NCI-H524 (cell line): ENCODE results near the gene FAM83C.
"Not testable (repeated sequence)": the region's sequence is repeated elsewhere in the genome, so short reads cannot be mapped to it uniquely, and the experiment has no call there.

Experiments
- DNase-seq, 2 experiments: peaks; one replicate each; lab custom pipeline; 2025; lab: John Stamatoyannopoulos, UW

FAM83C gene

GRCh38 chr20:35263532-35264341, 28.5 kb downstream of the FAM83C start:
- DNase-seq: peak in 1 of 2 experiments; percentile 40

DNA sequence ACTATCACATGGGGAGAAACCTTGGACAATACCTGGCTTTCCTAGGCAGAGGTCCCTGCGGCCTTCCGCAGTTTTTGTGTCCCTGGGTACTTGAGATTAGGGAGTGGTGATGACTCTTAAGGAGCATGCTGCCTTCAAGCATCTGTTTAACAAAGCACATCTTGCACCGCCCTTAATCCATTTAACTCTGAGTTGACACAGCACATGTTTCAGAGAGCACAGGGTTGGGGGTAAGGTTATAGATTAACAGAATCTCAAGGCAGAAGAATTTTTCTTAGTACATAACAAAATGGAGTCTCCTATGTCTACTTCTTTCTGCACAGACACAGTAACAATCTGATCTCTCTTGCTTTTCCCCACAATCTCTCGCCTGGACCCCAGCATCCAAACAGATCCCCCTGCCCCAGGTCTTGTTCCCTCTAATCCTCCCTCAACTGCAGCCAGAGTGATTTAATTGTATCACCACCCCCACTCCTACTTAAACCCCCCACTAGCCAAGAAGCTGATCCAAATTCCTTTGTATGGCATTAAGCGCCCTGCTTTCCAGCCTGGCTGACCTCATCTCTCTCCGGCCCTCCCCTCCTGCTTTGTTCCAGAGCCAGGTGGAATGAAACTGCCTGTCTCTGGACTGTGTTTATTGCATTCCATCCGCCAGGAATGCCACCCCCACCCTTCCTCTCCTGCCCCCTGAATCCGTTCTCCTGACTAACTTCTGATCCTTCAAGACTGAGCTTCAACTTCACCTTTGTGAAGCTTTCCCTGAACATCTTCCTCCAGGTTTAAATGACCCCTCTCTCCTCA, 29.3 kb downstream of the FAM83C start:
- DNase-seq: peak; percentile 51 to 70

- not testable (repeated sequence) for DNase-seq
These were observed 29.9 kb downstream of the FAM83C start for GRCh38 chr20:35262321-35262720.

GRCh38 chr20:35260426-35260825, 31.8 kb downstream of the FAM83C start:
- DNase-seq: no peak

- DNase-seq: no peak
These were observed 34.9 kb downstream of the FAM83C start for GRCh38 chr20:35257175-35257909.

DNA sequence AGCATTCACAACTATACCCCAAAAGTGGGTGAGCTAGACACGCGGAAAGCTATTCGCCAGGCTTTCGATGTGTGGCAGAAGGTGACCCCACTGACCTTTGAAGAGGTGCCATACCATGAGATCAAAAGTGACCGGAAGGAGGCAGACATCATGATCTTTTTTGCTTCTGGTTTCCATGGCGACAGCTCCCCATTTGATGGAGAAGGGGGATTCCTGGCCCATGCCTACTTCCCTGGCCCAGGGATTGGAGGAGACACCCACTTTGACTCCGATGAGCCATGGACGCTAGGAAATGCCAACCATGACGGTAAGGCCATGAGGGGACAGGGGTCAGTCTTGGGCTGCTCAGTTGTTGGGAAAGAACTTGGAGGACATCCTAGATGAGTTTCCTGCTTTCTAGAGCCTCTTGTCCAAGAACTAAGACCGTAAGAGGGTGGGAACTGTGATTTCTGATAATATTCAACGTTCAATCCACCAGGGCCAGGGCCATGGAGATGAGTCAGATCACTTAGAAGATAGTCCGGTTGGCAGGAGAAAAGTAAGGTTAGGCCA, 37.7 kb downstream of the FAM83C start:
- DNase-seq: no peak

- no peak for DNase-seq
These were observed 39.2 kb downstream of the FAM83C start for GRCh38 chr20:35253010-35253409.

GRCh38 chr20:35252598-35252997, 39.6 kb downstream of the FAM83C start:
- DNase-seq: not testable (repeated sequence)

- DNase-seq: no peak
These were observed 40.2 kb downstream of the FAM83C start for GRCh38 chr20:35252037-35252461.

- no peak for DNase-seq
These were observed 40.6 kb downstream of the FAM83C start for GRCh38 chr20:35251613-35251940.

DNA sequence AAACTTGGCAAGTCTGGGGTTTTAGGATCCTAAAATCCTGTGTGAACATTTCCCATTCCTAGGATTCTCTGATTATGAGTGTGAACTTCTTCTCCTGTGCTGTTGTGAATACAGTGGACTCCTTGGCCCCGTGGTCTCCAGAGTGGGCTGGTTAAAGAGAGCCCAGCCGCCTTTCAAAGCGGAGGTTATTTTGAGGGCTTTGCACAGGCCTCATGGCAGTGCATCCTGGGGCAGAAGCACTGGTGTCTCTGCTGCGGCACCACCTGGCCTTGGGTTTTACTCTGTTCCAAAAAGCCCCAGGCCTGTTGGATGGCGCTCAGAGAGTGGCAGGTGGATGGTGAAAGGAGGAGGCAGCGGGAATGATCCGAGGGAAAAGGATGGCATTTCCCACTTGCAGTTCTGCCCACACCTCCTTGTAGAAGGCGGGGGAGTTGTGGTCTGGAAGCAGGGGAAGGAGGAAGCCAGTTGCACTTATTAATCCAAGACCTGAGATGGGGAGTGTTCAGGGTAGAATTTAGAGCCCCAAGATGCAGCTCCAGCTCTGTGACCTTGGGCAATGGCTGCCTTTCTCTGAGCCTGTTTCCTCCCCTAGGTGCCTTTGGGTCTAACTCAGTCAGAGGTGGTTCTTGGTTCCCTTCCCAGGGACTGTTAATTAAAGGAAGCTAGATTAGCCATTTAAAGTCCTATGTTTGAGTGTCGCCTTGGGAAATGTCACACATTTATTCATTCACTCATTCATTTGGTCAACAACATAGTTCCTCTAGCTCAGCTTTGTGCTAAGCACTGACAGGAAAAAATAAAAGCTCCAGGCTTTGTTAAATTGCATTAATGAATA, 43.4 kb downstream of the FAM83C start:
- peak in 1 of 2 experiments; percentile 20 for DNase-seq

- DNase-seq: no peak
These were observed 45.5 kb downstream of the FAM83C start for GRCh38 chr20:35246723-35247122.

GRCh38 chr20:35243986-35244385, 48.2 kb downstream of the FAM83C start:
- no peak for DNase-seq

GRCh38 chr20:35243317-35243716, 48.9 kb downstream of the FAM83C start:
- no peak for DNase-seq

DNA sequence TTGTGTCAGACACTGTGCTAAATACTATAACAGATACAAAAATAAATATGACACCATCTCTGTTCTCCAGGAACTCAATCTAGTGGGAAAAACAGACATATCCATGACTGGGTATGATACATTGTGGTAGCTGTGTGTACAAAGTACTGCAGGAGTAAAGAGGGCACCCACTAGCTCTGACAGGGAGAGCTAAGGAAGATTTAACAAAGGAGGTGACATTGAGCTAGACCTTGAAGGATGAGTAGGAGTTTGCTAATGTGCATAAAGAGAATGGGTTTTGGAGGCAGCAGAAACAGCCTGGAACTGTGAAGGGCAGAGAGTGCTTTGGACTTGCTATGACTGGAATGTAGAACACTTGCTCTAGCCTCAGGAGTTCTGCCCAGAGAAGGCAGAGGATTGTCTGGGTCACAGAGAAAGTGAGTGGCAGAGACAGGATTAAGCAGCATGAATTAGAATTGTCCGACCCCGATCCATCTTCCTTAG, 51.4 kb downstream of the FAM83C start:
- no peak for DNase-seq

- no peak for DNase-seq
These were observed 52.0 kb downstream of the FAM83C start for GRCh38 chr20:35240083-35240810.

DNA sequence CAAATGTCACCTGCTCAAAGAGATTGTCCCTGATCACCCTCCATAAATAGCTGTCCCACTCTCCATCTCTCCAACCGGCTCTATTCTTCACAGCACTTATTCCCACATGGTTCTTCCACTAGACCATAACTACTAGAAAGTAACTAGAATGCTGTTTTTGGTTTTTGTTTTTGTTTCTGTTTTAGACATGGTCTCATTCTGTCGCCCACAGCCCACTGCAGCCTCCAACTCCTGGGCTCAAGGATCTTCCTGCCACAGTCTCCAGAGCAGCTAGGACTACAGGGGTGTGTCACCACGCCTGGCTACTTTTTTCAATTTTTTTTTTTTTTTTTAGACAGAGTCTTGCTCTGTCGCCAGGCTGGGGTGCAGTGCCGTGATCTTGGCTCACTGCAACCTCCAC, 53.5 kb downstream of the FAM83C start:
- no peak for DNase-seq

GRCh38 chr20:35238170-35238569, 54.1 kb downstream of the FAM83C start:
- DNase-seq: no peak

DNA sequence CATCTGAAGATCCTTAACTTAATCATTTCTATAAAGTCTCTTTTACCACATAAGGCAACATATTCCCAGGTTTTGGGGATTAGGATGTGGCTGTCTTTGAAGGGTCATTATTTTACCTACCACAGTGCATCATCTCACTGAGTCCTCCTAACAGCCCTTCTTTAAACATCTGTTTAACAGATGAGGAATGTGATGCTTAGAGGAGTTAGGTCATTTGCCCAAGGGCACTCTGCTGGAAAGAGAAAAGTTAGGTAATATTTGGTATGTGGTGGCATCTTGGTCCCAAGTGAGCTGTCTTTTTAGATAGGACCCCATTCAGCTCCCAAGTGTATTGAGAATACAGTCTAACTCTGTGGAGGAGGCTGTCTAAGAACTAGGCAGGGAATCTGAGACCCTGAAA, 54.7 kb downstream of the FAM83C start:
- DNase-seq: peak in 1 of 2 experiments; percentile 25

DNA sequence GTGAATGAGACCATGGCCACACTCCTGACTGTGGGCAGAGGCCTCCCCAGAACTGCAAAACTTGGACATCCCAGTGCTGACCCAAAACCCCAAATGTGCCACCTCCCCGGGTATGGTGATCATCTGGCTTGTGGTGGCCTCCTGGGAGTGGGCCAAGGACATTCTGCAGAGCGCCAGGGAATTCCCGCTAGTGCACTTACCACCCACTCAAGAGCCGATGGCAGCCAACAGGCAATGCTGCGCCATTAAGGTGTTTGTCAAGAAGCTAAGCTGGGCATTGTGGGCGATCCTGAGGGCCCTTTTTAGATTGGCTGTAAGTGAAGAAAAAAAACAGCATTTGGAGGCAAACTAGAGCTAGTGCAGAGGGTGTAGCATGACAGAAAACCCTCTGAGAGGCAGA, 56.3 kb downstream of the FAM83C start:
- no peak for DNase-seq
